ENCODE data around the gene DLGAP1. TPM values are rescaled to one million over a fixed set of nuclear protein-coding genes. Genes with fewer than 3 reads are reported as not detected.

The DLGAP1 gene
- total RNA-seq, 1 experiment from 2014 or later: 23.0 TPM

DNA sequence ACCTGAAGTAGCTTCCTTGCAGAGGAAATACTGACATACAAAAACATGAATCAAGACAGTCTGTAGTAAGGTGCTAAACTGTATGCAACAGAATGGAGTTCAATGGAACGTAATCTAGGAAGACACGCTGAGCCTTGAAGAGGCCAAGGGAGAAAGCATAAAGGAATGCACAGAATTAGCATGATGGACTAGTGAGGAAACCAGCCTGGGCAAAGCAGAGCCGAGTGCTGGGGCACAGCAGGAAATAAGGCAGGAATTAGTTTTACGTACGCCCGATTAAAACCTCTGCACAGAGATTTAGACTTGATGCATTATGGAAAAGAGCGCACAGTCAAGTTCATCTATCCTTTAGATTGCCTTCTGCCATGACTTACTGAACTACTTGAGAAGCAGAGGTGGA, 200.3 kb downstream of the DLGAP1 start (continued):
- no peak for TF ChIP-seq TEAD1 (CRISPR knock-in tag; IDR thresholded peaks at IDR 0.05)
- TF ChIP-seq, protein P1, sequence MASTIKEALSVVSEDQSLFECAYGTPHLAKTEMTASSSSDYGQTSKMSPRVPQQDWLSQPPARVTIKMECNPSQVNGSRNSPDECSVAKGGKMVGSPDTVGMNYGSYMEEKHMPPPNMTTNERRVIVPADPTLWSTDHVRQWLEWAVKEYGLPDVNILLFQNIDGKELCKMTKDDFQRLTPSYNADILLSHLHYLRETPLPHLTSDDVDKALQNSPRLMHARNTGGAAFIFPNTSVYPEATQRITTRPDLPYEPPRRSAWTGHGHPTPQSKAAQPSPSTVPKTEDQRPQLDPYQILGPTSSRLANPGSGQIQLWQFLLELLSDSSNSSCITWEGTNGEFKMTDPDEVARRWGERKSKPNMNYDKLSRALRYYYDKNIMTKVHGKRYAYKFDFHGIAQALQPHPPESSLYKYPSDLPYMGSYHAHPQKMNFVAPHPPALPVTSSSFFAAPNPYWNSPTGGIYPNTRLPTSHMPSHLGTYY (CRISPR knock-in tag; IDR thresholded peaks at IDR 0.05): no peak
- TF ChIP-seq ZNF121 (CRISPR knock-in tag; IDR thresholded peaks at IDR 0.05): no peak
- TF ChIP-seq NFE2L1 (CRISPR knock-in tag; IDR thresholded peaks at IDR 0.05): no peak

- no peak overlapping the region for H3K4me3 Mint-ChIP-seq
- DNase-seq (ENCODE audit: low spot score) (no peak), ATAC-seq (no peak)
- no peaks in the 10 kb centered on the region for H3K36me3 Mint-ChIP-seq
- H3K9me3 Mint-ChIP-seq: no peaks in the 10 kb centered on the region
- no peaks in the 10 kb centered on the region for H3K27me3 Mint-ChIP-seq (ENCODE audit: low read depth)
- peaks cover 52% of the 10 kb centered on the region for H3K4me1 Mint-ChIP-seq
- TF ChIP-seq JAZF1 (CRISPR knock-in tag; IDR thresholded peaks at IDR 0.05): no peak
- TF ChIP-seq ETV6 (CRISPR knock-in tag; IDR thresholded peaks at IDR 0.05): no peak
- no peak for TF ChIP-seq ZBTB21 (CRISPR knock-in tag; IDR thresholded peaks at IDR 0.05; ENCODE audit: borderline replicate concordance)
- ChIA-PET POLR2A (no interaction called here), CTCF (interaction anchor here (2.5 kb wide), 1 partner anchor 146 kb away, joined by 9 read pairs; no protein-coding TSS in a partner anchor)
- no peak overlapping the region for H3K27ac Mint-ChIP-seq
Observed at GRCh38 chr18:4252829-4253228, 202.3 kb downstream of the DLGAP1 start.

GRCh38 chr18:4251873-4252272, 203.2 kb downstream of the DLGAP1 start:
- Mint-ChIP-seq H3K36me3 (no peaks in the 10 kb centered on the region), H3K27ac (no peak overlapping the region), H3K4me3 (no peak overlapping the region), H3K27me3 (ENCODE audit: low read depth) (no peaks in the 10 kb centered on the region), H3K4me1 (peaks cover 49% of the 10 kb centered on the region), H3K9me3 (no peaks in the 10 kb centered on the region)
- no peak for ATAC-seq
- POLR2A ChIA-PET: no interaction called here
- no peak for DNase-seq (ENCODE audit: low spot score)
- CTCF ChIA-PET: interaction anchor here (2.5 kb wide), 1 partner anchor 145 kb away, joined by 9 read pairs; no protein-coding TSS in a partner anchor
- TF ChIP-seq, protein P2, sequence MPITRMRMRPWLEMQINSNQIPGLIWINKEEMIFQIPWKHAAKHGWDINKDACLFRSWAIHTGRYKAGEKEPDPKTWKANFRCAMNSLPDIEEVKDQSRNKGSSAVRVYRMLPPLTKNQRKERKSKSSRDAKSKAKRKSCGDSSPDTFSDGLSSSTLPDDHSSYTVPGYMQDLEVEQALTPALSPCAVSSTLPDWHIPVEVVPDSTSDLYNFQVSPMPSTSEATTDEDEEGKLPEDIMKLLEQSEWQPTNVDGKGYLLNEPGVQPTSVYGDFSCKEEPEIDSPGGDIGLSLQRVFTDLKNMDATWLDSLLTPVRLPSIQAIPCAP (CRISPR knock-in tag; IDR thresholded peaks at IDR 0.05): no peak
- TF ChIP-seq TEAD4 (CRISPR knock-in tag; IDR thresholded peaks at IDR 0.05) (no peak), SOX15 (CRISPR knock-in tag; IDR thresholded peaks at IDR 0.05) (no peak), NR1H2 (CRISPR knock-in tag; IDR thresholded peaks at IDR 0.05) (no peak), ETV6 (CRISPR knock-in tag; IDR thresholded peaks at IDR 0.05) (no peak), CREB1 (CRISPR knock-in tag; IDR thresholded peaks at IDR 0.05) (no peak), E2F4 (CRISPR knock-in tag; IDR thresholded peaks at IDR 0.05; ENCODE audit: borderline replicate concordance, low read depth) (no peak), ZNF416 (CRISPR knock-in tag; IDR thresholded peaks at IDR 0.05) (no peak), E2F5 (CRISPR knock-in tag; IDR thresholded peaks at IDR 0.05) (no peak), ZBTB21 (CRISPR knock-in tag; IDR thresholded peaks at IDR 0.05; ENCODE audit: borderline replicate concordance) (no peak), KAT7 (CRISPR knock-in tag; IDR thresholded peaks at IDR 0.05; ENCODE audit: borderline replicate concordance) (no peak), FOXJ3 (CRISPR knock-in tag; IDR thresholded peaks at IDR 0.05; ENCODE audit: borderline replicate concordance) (no peak), CTCF (IDR thresholded peaks at IDR 0.05) (no peak), PRRX2 (CRISPR knock-in tag; IDR thresholded peaks at IDR 0.05) (no peak)
- TF ChIP-seq, protein P3, sequence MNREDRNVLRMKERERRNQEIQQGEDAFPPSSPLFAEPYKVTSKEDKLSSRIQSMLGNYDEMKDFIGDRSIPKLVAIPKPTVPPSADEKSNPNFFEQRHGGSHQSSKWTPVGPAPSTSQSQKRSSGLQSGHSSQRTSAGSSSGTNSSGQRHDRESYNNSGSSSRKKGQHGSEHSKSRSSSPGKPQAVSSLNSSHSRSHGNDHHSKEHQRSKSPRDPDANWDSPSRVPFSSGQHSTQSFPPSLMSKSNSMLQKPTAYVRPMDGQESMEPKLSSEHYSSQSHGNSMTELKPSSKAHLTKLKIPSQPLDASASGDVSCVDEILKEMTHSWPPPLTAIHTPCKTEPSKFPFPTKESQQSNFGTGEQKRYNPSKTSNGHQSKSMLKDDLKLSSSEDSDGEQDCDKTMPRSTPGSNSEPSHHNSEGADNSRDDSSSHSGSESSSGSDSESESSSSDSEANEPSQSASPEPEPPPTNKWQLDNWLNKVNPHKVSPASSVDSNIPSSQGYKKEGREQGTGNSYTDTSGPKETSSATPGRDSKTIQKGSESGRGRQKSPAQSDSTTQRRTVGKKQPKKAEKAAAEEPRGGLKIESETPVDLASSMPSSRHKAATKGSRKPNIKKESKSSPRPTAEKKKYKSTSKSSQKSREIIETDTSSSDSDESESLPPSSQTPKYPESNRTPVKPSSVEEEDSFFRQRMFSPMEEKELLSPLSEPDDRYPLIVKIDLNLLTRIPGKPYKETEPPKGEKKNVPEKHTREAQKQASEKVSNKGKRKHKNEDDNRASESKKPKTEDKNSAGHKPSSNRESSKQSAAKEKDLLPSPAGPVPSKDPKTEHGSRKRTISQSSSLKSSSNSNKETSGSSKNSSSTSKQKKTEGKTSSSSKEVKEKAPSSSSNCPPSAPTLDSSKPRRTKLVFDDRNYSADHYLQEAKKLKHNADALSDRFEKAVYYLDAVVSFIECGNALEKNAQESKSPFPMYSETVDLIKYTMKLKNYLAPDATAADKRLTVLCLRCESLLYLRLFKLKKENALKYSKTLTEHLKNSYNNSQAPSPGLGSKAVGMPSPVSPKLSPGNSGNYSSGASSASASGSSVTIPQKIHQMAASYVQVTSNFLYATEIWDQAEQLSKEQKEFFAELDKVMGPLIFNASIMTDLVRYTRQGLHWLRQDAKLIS (CRISPR knock-in tag; IDR thresholded peaks at IDR 0.05; ENCODE audit: borderline replicate concordance): no peak
- TF ChIP-seq, protein P4, sequence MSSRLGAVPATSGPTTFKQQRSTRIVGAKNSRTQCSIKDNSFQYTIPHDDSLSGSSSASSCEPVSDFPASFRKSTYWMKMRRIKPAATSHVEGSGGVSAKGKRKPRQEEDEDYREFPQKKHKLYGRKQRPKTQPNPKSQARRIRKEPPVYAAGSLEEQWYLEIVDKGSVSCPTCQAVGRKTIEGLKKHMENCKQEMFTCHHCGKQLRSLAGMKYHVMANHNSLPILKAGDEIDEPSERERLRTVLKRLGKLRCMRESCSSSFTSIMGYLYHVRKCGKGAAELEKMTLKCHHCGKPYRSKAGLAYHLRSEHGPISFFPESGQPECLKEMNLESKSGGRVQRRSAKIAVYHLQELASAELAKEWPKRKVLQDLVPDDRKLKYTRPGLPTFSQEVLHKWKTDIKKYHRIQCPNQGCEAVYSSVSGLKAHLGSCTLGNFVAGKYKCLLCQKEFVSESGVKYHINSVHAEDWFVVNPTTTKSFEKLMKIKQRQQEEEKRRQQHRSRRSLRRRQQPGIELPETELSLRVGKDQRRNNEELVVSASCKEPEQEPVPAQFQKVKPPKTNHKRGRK (CRISPR knock-in tag; IDR thresholded peaks at IDR 0.05; ENCODE audit: borderline replicate concordance): no peak

Data from WTC11 (cell line).